Stimulated activated CD8-positive, alpha-beta memory T cell treated with anti-CD3 and anti-CD28 coated beads, Interleukin-4, amount 100 ng/mL, for 48 hours (primary cell): ENCODE measurements around the gene RPL10.
A peak's percentile ranks its signal among the peaks of the same experiment; 100 is the strongest.

Experiments
- DNase-seq: peaks from one replicate; pipeline ENCODE4 v3.0.0-alpha.2; 2020

The RPL10 gene

DNA sequence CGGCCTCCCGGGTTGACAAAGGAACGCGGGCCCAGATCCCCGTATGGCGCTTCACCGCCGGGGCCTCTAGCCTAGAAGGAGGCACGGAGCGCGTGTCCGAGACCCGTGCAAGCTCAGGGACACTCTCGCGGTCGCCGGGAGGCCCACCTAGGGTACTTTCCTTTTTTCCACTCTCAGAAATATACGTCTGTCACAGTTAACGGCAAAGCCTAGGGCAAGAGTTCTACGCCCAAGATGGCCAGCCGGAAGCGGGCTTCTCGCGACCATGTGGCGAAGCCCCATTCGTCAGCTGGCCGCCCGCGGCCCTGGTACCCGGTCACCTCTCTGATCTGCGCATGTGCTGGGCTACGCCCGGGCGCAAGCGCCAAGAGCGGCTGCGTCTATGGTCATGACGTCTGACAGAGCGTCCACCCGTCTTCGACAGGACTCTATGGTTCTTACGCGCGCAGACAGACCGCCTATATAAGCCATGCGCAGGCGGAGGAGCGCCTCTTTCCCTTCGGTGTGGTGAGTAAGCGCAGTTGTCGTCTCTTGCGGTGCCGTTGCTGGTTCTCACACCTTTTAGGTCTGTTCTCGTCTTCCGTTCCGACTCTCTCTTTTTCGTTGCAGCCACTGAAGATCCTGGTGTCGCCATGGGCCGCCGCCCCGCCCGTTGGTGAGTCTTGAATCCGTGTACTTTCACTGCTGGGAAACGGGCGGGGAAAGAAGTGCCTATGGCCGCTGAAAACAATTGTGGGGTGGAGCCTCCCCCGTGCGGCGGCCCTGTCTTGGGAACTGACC, at the start of gene RPL10:
TSS of gene RPL10 (plus strand) at position 490 of the 780 bp plus-strand sequence. CDS start at position 633, 143 bp downstream.
- DNase-seq, result peak; percentile 89

DNA sequence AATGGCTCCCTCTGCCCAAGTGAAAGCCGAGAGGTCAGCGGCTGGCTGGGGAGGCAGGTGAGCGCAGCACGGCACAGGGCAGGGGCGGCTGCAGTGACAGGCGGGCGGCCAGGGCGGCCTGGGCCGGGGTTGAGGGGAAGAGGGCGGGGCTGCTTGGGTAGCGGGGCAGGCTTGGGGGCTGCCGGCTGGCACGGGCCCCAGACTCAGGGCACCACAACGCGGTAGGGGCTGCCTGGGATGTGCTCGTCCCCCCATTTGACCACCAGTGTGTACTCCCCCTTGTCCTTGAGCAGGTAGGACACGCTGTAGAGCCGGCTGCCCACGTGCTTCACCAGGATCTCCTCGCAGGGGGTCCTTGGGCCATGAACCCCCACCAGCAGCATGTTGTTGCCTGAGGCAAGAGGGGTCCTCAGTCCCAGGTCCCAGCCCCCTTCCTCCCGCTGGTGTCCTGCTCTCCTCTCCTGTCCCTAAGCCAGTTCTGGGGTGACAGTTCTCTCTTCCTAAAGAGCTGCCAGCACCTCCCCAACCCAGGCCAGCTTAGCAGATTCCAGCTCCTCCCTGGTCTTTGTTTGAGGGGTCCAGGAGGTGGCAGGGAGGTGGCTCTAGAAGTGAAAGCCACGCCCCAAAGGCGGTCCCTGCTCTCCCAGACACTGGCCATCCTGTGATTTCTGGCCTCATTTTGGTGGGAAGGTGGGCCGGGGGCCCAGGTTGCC, 49.4 kb upstream of the RPL10 start:
- no peak for DNase-seq

GRCh38 chrX:154349359-154349935, 48.7 kb upstream of the RPL10 start:
- DNase-seq, result no peak

- DNase-seq, result no peak
Observed at GRCh38 chrX:154349979-154350378, 48.2 kb upstream of the RPL10 start.

DNA sequence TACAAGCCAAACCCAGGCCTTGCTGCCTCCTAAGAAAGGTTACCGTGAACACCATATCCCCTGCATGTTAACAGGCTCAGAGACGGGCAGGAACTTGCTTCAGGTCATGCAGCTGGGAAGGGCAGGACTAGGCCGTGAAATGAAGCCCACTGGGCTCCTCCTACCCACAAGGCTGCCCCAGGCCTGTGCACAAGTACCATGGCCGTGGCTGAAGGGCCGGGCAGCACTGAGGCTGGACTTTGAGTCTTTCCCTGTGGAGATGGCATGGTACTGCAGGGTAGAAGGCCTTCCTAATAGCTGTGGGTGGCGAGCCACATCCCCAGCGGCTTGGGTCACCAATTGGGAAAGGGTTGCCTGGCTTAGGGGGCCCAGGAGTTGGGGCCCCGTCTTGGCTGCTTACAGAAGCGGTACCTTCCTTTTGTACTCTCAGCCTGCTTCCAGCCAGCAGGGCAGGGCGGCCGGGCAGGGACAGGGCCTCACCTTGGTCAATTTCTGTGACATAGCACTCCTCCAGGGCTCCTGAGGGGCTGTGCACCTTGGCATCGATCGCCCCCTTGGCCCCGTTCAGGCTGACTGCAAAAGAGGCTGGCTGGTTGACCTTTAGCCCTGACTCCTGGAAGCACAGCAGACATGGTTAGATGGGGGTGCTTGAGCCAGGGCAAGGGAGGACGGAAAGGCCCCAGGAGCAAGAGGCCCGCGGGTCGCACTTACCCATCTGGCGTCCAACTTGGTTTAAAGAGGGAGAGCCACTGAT, 47.6 kb upstream of the RPL10 start:
- no peak for DNase-seq

DNA sequence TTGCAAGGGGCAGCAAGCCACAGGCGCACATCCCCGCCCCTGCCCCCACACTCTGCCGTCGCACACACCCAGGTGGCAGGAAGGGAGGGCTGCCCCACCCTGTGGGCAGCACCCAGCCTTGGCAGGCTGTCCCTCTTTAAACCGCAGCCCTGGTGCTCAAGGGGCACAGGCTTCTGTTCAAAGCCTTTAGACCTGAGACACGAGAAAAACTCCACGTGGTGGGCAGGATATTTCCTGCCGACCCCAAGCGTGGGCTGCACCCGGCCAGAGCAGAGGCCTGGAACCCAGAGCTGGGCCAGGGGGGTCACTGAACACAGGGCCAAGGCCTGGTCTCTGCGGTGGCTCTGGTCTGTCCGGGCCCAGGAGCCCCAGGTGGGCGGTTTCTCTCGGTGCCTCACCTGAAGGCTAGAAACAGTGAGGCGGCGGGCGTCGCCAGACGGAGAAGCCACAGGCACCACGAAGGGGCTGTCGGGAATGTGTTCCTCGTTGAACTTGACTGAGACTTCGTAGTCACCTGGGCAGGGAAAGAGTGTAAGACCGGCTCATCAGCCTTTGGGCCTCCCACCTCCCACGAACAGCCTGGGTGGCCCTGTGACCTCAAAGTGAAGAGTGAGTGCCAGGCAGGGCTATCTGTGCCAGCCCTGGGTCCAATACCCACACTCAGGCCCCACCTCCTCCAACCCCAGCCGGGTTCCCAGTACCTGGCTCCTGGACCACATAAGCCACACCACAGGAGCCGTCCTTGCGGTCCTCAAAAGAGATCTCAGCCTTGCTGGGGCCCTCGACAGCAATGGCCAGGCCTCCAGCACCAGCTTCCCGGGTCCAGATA, 46.8 kb upstream of the RPL10 start:
- DNase-seq, result no peak

- DNase-seq, result no peak
Observed at GRCh38 chrX:154352012-154352401, 46.2 kb upstream of the RPL10 start.

- DNase-seq, result no peak
Observed at GRCh38 chrX:154352466-154352865, 45.7 kb upstream of the RPL10 start.

- DNase-seq, result no peak
Observed at GRCh38 chrX:154353172-154353843, 44.9 kb upstream of the RPL10 start.

DNA sequence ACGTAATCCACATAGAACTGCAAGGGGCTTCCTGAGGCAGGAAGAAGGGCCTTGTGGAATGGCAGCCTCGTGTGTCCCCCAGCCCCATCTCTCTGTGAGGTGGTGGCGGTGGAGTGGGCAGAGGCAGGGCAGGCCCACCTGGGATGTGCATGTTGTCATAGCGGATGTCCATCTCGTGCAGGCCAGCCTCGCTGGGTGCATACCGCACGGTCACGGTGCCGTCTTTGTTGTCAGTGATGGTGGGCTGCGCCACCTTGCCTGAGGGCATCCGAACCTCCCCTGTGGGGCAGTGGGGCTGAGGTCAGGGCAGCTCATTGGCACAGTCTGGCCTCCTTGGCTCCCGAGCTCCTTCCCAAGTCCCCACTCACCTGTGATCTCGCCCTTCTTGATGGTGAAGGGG, 44.2 kb upstream of the RPL10 start:
- DNase-seq, result no peak

- no peak for DNase-seq
Observed at GRCh38 chrX:154354516-154354915, 43.7 kb upstream of the RPL10 start.

GRCh38 chrX:154355094-154355775, 42.9 kb upstream of the RPL10 start:
- DNase-seq, result no peak

DNA sequence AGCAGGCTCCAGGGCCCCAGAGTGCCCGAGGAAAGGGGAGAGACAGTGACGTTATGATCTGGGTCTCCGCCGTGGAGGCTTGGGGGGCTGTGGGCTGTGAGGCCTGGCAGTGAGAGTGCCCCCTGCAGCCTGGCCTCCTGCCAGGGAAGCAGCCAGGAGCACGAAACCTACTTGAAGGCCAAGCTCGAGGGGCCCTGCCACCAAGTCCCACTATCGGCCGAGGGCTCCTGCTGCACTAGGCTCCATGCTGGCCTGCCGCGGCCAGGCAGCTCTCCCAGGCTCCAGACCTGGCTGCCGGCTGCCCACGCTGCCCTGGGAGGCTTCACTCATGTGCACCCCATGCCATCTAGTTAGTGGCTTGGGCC, 42.4 kb upstream of the RPL10 start:
- DNase-seq, result no peak

DNA sequence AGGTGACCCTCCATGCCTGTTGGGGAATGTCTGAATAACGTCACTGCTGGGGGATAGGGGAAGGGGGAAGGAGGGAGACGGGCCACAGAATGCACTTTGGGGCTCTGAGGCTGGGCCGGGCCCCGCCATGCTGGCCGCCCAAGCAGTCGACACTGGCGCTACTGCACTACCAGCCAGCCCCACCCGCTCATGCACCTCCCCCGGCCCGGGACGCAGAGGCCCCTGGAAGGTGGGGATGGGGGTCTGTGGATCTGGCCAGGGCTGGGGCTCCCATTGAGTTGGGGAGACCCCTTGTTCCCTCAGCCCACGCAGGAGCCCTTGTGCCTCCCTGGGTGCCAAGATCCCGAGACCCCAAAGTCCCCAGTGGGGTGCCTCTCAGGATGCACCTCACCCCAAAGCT, 41.6 kb upstream of the RPL10 start:
- no peak for DNase-seq

DNA sequence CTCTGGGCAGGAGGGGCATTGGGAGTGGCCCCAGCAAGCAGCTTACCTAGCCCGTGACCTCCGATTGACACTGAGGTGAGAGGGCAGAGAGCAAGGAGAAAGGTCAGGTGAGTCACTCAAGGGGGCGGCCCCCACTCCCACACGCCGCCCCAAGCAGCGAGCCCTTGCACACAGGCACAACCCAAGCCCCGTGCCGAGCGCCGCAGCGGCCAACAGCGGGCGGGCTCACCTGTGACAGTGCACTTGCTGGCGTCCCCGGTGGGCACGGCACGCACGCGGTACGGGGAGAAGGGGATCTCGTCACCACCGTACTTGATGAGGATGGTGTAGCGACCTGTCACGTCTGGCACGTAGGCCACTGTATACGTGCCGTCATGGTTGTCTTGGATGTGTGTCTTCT, 41.0 kb upstream of the RPL10 start:
- DNase-seq, result no peak

DNA sequence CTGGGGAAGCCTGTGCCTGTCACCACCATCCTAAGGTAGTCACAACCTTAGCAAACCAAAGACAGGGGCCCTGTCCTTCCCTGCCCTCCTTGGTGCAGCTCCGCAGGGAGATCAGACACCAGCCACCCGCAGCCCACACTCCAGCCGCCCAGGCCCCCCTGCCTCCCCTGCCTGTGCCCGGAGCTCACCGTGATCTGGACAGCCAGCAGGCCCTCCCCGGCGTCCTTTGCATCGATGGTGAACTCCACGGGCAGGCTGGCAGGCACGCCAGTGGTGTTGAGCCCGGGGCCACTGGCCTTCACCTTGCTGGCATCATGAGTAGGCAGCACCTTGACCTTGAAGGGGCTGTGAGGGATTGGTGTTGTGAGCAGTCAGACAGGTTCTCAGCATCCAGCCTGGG, 40.2 kb upstream of the RPL10 start:
- no peak for DNase-seq

DNA sequence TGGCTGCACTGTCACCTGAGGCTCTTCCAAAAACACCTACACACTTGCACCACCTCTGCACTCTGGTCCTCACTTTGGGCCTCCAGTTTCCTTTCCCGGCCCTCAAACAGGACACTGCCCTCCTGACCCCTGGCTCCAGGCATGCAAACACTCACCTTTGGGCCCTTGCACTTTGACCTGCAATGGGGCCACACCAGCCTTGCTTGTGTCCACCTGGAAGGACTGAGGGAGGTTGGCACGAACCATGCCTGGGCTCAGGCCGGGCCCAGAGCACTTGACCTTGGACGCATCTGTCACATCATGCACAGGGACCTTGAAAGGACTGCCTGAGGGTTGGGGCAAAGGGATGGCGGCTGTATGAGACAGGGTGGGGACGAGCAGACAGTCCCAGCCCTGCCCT, 39.3 kb upstream of the RPL10 start:
- DNase-seq, result no peak

DNA sequence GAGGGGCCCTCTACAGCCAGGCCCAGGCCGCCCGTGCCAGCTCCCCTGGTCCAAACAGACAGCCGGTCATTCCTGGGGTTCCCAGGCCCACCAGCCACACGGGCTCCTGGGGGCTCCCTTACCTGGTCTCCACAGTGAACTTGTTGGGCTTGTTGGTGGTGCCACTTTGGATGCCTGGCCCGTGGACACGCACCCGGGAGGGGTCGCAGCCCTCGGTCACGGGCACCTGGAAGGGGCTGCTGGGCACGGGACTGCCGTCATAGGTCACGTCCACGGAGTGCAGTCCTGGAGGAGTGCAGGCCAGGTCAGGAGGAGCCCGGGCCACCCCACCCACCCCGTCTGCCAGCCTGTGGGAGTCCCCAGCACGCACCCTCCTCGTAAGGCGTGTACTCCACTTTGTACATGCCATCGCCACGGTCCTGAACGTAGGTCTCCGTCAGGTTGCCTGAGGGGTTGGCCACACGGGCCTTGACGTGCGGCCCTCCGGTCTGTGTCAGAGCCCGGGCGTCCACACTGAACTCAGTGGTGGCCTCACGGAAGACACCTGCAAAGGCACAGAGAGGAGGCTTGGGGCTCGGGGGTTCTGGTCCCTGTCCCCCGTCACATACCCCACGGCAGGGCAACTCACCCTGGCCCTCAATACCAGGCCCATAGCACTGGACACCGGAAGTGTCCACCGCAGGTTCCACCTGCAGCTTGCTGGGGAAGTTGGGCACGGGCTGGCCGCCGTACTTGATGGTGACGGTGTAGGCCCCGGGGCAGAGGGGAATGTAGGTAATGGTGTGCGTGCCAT, 38.6 kb upstream of the RPL10 start:
- DNase-seq, result no peak

DNA sequence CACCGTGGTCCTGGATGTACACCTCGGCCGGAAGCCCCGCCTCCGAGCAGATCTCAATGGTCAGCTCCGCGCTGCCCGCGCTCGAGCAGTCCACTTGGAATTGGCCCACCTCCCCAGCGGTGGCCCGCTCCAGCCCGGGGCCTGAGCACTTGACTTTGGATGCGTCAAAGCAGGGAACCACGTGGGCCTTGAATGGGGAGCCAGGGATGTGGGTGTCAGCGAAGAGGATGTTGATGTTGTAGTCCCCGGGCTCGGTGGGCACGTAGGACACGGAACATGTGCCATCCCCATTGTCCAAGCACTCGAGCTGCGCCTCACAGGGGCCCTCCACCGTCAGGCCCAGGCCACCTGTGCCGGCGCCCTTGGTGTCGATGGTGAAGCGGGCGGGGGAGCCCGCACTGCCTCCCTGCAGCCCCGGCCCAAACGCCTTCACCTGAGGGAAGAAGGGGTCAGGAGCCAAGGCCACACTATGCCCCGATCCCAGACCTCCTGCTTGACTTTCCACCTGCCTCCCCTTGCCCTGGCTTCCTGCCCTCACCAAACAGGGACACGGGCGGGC, 37.9 kb upstream of the RPL10 start:
- no peak for DNase-seq

GRCh38 chrX:154362085-154362742, 36.0 kb upstream of the RPL10 start:
- no peak for DNase-seq
